ENCODE data around the gene ST6GAL1.

The ST6GAL1 gene

DNA sequence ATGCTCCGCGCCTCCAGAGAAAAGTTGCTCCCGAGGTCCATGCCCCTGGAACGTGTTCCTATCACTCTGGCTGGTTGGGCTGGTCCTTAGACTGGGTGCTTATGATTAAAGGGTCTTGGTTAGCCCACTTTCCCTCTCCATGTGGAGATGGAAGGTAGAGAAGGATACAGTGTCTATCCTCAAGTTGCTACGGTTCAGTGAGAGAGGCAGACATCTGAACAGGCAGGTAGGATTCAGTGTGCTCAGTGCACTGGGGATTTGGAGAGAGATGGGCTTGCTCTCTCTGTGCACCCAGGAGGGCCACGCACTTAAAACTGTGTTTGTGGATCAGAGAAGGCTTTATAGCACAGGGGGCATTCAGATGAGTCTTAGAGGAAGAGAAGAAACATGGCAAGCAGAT is 146.0 kb downstream of the ST6GAL1 start:
- no peak for DNase-seq
- H3K4me3 ChIP-seq (ENCODE audit: low read depth, low read length), result no peak overlapping the region
- peaks cover 18% of the 10 kb centered on the region for H3K36me3 ChIP-seq
- no peaks in the 10 kb centered on the region for H3K27me3 ChIP-seq (ENCODE audit: insufficient read depth, low read depth, severe bottlenecking)
- no peaks in the 10 kb centered on the region for H3K9me3 ChIP-seq (ENCODE audit: severe bottlenecking)
- TF ChIP-seq, protein P1, sequence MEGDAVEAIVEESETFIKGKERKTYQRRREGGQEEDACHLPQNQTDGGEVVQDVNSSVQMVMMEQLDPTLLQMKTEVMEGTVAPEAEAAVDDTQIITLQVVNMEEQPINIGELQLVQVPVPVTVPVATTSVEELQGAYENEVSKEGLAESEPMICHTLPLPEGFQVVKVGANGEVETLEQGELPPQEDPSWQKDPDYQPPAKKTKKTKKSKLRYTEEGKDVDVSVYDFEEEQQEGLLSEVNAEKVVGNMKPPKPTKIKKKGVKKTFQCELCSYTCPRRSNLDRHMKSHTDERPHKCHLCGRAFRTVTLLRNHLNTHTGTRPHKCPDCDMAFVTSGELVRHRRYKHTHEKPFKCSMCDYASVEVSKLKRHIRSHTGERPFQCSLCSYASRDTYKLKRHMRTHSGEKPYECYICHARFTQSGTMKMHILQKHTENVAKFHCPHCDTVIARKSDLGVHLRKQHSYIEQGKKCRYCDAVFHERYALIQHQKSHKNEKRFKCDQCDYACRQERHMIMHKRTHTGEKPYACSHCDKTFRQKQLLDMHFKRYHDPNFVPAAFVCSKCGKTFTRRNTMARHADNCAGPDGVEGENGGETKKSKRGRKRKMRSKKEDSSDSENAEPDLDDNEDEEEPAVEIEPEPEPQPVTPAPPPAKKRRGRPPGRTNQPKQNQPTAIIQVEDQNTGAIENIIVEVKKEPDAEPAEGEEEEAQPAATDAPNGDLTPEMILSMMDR (IDR thresholded peaks at IDR 0.05; ENCODE audit: low read depth, low read length), result no peak
- H3K27ac ChIP-seq, result no peak overlapping the region

DNA sequence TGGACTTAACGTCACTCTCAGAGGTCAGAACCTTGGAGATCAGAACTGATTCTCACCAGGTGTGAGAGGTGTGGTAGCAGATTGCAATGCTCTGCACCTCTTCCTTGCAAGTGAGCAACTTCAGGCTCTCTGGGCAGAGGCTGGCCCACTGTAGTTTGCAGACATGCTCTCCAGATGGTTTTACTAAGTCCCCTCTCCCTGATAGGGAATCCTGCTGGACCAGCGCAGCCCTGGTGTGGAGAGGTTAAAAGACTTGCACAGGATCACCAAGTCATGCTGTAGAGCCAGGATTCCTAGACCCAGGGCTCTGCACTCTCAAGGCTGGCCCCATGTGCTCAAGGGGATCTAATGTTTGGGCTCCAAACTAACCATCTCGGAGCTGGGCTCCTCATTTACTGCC is 146.8 kb downstream of the ST6GAL1 start:
- no peaks in the 10 kb centered on the region for H3K9me3 ChIP-seq (ENCODE audit: severe bottlenecking)
- peaks cover 18% of the 10 kb centered on the region for H3K36me3 ChIP-seq
- no peaks in the 10 kb centered on the region for H3K27me3 ChIP-seq (ENCODE audit: insufficient read depth, low read depth, severe bottlenecking)
- DNase-seq, result no peak
- H3K4me3 ChIP-seq (ENCODE audit: low read depth, low read length), result no peak overlapping the region
- H3K27ac ChIP-seq, result no peak overlapping the region
- TF ChIP-seq, protein P1 (IDR thresholded peaks at IDR 0.05; ENCODE audit: low read depth, low read length), result no peak

- TF ChIP-seq, protein P1 (IDR thresholded peaks at IDR 0.05; ENCODE audit: low read depth, low read length), result no peak
- DNase-seq, result peak; percentile 15
- H3K36me3 ChIP-seq, result peaks cover 18% of the 10 kb centered on the region
- H3K9me3 ChIP-seq (ENCODE audit: severe bottlenecking), result no peaks in the 10 kb centered on the region
- no peaks in the 10 kb centered on the region for H3K27me3 ChIP-seq (ENCODE audit: insufficient read depth, low read depth, severe bottlenecking)
- no peak overlapping the region for H3K27ac ChIP-seq
- H3K4me3 ChIP-seq (ENCODE audit: low read depth, low read length), result no peak overlapping the region
Observed at GRCh38 chr3:187077537-187077936, 147.2 kb downstream of the ST6GAL1 start.

DNA sequence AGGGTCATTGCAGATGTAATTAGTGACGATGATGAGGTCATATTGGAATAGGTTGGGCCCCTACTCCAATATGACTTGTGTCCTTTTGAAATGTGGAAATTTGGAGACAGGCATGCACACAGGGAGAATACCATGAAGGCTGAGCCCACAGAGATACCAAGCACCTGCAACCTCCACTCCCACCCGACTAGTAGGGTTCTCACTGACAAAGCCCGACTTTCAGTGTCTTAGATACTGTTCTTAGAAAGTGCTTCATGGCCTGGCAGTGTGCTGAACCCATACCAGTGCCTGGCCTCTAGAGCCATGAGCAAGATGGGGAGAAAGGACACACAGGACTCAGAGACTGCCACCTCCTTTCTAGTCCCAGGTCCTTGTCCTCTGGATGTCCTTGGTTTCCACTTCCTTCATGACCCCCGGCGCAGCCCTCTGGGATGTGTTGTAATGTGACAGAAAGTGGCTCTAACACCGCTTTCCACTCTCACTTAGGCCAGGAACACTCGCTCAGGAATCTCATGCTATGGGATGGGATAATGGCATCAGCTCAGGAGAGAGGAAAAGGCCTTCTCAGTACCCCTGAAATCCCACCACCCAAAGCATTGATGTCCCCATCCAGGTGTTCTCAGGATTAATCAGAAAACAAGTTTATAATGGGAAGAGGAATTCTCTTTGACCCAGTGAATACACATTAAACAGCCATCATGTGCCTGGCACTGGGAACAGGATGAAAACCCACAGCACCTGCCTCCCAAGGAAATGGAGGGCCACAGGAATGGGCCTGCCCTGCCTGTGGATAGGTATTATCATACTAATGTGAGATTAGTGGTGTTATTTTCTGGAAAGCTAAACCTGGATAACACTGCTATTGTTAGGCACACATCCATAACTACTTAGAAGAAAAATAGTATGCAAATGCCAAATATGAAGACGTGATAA is 149.0 kb downstream of the ST6GAL1 start:
- Histone ChIP-seq H3K27ac (no peak overlapping the region), H3K27me3 (ENCODE audit: insufficient read depth, low read depth, severe bottlenecking) (no peaks in the 10 kb centered on the region), H3K4me3 (ENCODE audit: low read depth, low read length) (no peak overlapping the region), H3K36me3 (peaks cover 18% of the 10 kb centered on the region), H3K9me3 (ENCODE audit: severe bottlenecking) (no peaks in the 10 kb centered on the region)
- TF ChIP-seq, protein P1 (IDR thresholded peaks at IDR 0.05; ENCODE audit: low read depth, low read length), result no peak
- no peak for DNase-seq

DNA sequence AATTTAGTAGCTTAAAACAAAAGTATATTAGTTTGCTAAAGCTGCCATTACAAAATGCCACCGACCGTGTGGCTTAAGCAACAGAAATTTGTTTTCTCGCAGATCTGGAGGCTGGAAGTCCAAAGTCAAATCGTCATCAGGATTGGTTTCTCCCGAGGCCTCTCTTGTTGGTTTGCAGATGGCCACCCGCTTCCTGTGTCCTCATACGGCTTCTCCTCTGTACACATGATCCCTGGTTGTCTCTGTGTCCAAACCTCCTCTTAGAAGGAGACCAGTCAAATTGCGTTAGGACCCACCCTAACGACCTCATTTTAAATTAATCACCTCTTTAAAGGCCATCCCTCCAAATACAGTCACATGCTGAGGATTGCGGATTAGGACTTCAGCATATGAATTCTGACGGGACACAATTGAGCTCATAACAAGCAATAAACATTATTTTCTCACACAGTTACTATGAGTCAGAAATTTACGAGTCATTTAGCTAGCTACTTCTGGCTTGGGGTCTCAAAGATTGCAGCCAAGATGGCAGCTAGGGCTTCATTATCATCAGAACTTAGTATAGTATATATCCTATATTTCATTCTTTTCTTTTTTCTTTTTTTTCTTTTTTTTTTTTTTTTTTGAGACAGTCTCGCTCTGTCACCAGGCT is 150.6 kb downstream of the ST6GAL1 start:
- Histone ChIP-seq H3K36me3 (peaks cover 8% of the 10 kb centered on the region), H3K27me3 (ENCODE audit: insufficient read depth, low read depth, severe bottlenecking) (no peaks in the 10 kb centered on the region), H3K9me3 (ENCODE audit: severe bottlenecking) (no peaks in the 10 kb centered on the region), H3K4me3 (ENCODE audit: low read depth, low read length) (no peak overlapping the region), H3K27ac (no peak overlapping the region)
- no peak for DNase-seq
- TF ChIP-seq, protein P1 (IDR thresholded peaks at IDR 0.05; ENCODE audit: low read depth, low read length), result no peak

Data from WERI-Rb-1 (cell line).